ENCODE results near the gene EFCAB14.

- no peak for TF ChIP-seq CTCF (IDR thresholded peaks at IDR 0.05)
- TF ChIP-seq POLR2A (IDR thresholded peaks at IDR 0.05), result no peak
Measured at GRCh38 chr1:46652321-46653100, 66.4 kb downstream of the EFCAB14 start.
